Activated T-helper 1 cell treated with anti-CD3 and anti-CD28 coated beads, Interleukin-12 subunit alpha, Interleukin-12 subunit beta, Interleukin-2, Interleukin-4 antibody, amounts not matched to agents 30 ng/mL and 10 ng/mL and 1 ng/mL, durations not matched to agents 14 hours and 24 hours and 36 hours (primary cell): ENCODE measurements around the gene ST8SIA2. TPM values are rescaled to one million over a fixed set of nuclear protein-coding genes. Genes with fewer than 3 reads are reported as not detected.
"Not testable (repeated sequence)": the region's sequence is repeated elsewhere in the genome, so short reads cannot be mapped to it uniquely, and the experiment has no call there.

ENCODE experiments used
- DNase-seq: peaks from one replicate; pipeline ENCODE4 v3.0.0; 2021; ENCODE audit warnings: low spot score
- H3K27ac Mint-ChIP-seq: one replicate; pipeline ENCODE4 v1.8.0; 2021; ENCODE audit warnings: mild to moderate bottlenecking, mixed read lengths
- H3K27me3 Mint-ChIP-seq: one replicate; pipeline ENCODE4 v1.8.0; 2022; ENCODE audit warnings: mild to moderate bottlenecking, moderate library complexity, mixed read lengths; ENCODE audit not compliant: insufficient read depth
- H3K36me3 Mint-ChIP-seq: one replicate; pipeline ENCODE4 v1.8.0; 2021; ENCODE audit warnings: low read depth, mixed read lengths
- H3K4me1 Mint-ChIP-seq: one replicate; pipeline ENCODE4 v1.8.0; 2021; ENCODE audit warnings: low read depth, mixed read lengths
- H3K4me3 Mint-ChIP-seq: one replicate; pipeline ENCODE4 v1.8.0; 2021; ENCODE audit warnings: mild to moderate bottlenecking, moderate library complexity, mixed read lengths
- H3K9me3 Mint-ChIP-seq: one replicate; pipeline ENCODE4 v1.8.0; 2021; ENCODE audit warnings: mixed read lengths
- intact Hi-C: fragments of 100-400 bp; cut with micrococcal nuclease; formaldehyde crosslinking; loops from one replicate; pipeline ENCODE4 v1.15.1; 2024
- total RNA-seq: library from RNA; stranded (reverse); gene quantifications from 2 replicates; pipeline ENCODE4 v1.2.3, GENCODE V29; 2022

The ST8SIA2 gene
- total RNA-seq, 1 donor from 2014 or later, result not detected

GRCh38 chr15:92455271-92455670 is 61.6 kb downstream of the ST8SIA2 start:
- H3K27me3 Mint-ChIP-seq, result peaks cover 3% of the 10 kb centered on the region
- H3K36me3 Mint-ChIP-seq, result no peaks in the 10 kb centered on the region
- H3K4me3 Mint-ChIP-seq, result no peak overlapping the region
- no peaks in the 10 kb centered on the region for H3K9me3 Mint-ChIP-seq
- intact Hi-C loops, result no loop called here
- no peak overlapping the region for H3K27ac Mint-ChIP-seq
- no peaks in the 10 kb centered on the region for H3K4me1 Mint-ChIP-seq
- DNase-seq, result no peak

GRCh38 chr15:92457471-92458041 is 63.9 kb downstream of the ST8SIA2 start:
- DNase-seq, result no peak
- H3K4me3 Mint-ChIP-seq, result no peak overlapping the region
- no peaks in the 10 kb centered on the region for H3K9me3 Mint-ChIP-seq
- H3K27ac Mint-ChIP-seq, result no peak overlapping the region
- no peaks in the 10 kb centered on the region for H3K36me3 Mint-ChIP-seq
- H3K4me1 Mint-ChIP-seq, result no peaks in the 10 kb centered on the region
- H3K27me3 Mint-ChIP-seq, result no peaks in the 10 kb centered on the region
- intact Hi-C loops, result no loop called here

- intact Hi-C loops, result no loop called here
- Mint-ChIP-seq H3K27ac (no peak overlapping the region), H3K4me1 (no peaks in the 10 kb centered on the region), H3K4me3 (no peak overlapping the region), H3K36me3 (no peaks in the 10 kb centered on the region), H3K27me3 (no peaks in the 10 kb centered on the region), H3K9me3 (no peaks in the 10 kb centered on the region)
- DNase-seq, result no peak
Measured at GRCh38 chr15:92460023-92460422, 66.3 kb downstream of the ST8SIA2 start.

GRCh38 chr15:92462424-92463125 is 68.9 kb downstream of the ST8SIA2 start:
- no peaks in the 10 kb centered on the region for H3K36me3 Mint-ChIP-seq
- H3K4me3 Mint-ChIP-seq, result no peak overlapping the region
- H3K27ac Mint-ChIP-seq, result no peak overlapping the region
- H3K9me3 Mint-ChIP-seq, result no peaks in the 10 kb centered on the region
- intact Hi-C loops, result no loop called here
- no peaks in the 10 kb centered on the region for H3K4me1 Mint-ChIP-seq
- no peak for DNase-seq
- H3K27me3 Mint-ChIP-seq, result no peaks in the 10 kb centered on the region

GRCh38 chr15:92463352-92463751 is 69.7 kb downstream of the ST8SIA2 start:
- intact Hi-C loops, result no loop called here
- DNase-seq, result no peak
- Mint-ChIP-seq H3K36me3 (no peaks in the 10 kb centered on the region), H3K27me3 (no peaks in the 10 kb centered on the region), H3K27ac (no peak overlapping the region), H3K4me3 (no peak overlapping the region), H3K4me1 (no peaks in the 10 kb centered on the region), H3K9me3 (no peaks in the 10 kb centered on the region)

- no peaks in the 10 kb centered on the region for H3K9me3 Mint-ChIP-seq
- intact Hi-C loops, result no loop called here
- H3K27me3 Mint-ChIP-seq, result no peaks in the 10 kb centered on the region
- H3K4me3 Mint-ChIP-seq, result no peak overlapping the region
- H3K27ac Mint-ChIP-seq, result no peak overlapping the region
- DNase-seq, result no peak
- no peaks in the 10 kb centered on the region for H3K4me1 Mint-ChIP-seq
- H3K36me3 Mint-ChIP-seq, result no peaks in the 10 kb centered on the region
Measured at GRCh38 chr15:92463826-92464225, 70.1 kb downstream of the ST8SIA2 start.

- H3K9me3 Mint-ChIP-seq, result no peaks in the 10 kb centered on the region
Measured at GRCh38 chr15:92466834-92467233, 73.2 kb downstream of the ST8SIA2 start.

GRCh38 chr15:92467245-92467644 is 73.6 kb downstream of the ST8SIA2 start:
- Mint-ChIP-seq H3K36me3 (no peaks in the 10 kb centered on the region), H3K27ac (no peak overlapping the region), H3K27me3 (no peaks in the 10 kb centered on the region), H3K9me3 (no peaks in the 10 kb centered on the region), H3K4me1 (no peaks in the 10 kb centered on the region), H3K4me3 (no peak overlapping the region)
- no peak for DNase-seq
- intact Hi-C loops, result no loop called here

More at GRCh38 chr15:92466834-92467233, 73.2 kb downstream of the ST8SIA2 start:
- no peak for DNase-seq
- intact Hi-C loops, result no loop called here
- no peak overlapping the region for H3K27ac Mint-ChIP-seq
- H3K36me3 Mint-ChIP-seq, result no peaks in the 10 kb centered on the region
- no peaks in the 10 kb centered on the region for H3K4me1 Mint-ChIP-seq
- no peak overlapping the region for H3K4me3 Mint-ChIP-seq
- H3K27me3 Mint-ChIP-seq, result no peaks in the 10 kb centered on the region

GRCh38 chr15:92468991-92469390 is 75.3 kb downstream of the ST8SIA2 start:
- no peak for DNase-seq
- intact Hi-C loops, result no loop called here
- Mint-ChIP-seq H3K9me3 (no peaks in the 10 kb centered on the region), H3K27ac (no peak overlapping the region), H3K4me3 (no peak overlapping the region), H3K4me1 (no peaks in the 10 kb centered on the region), H3K36me3 (no peaks in the 10 kb centered on the region), H3K27me3 (no peaks in the 10 kb centered on the region)

GRCh38 chr15:92471288-92471687 is 77.6 kb downstream of the ST8SIA2 start:
- intact Hi-C loops, result no loop called here
- H3K27ac Mint-ChIP-seq, result no peak overlapping the region
- no peaks in the 10 kb centered on the region for H3K4me1 Mint-ChIP-seq
- no peaks in the 10 kb centered on the region for H3K27me3 Mint-ChIP-seq
- H3K4me3 Mint-ChIP-seq, result no peak overlapping the region
- no peaks in the 10 kb centered on the region for H3K36me3 Mint-ChIP-seq
- no peak for DNase-seq
- no peaks in the 10 kb centered on the region for H3K9me3 Mint-ChIP-seq

- no peak overlapping the region for H3K4me3 Mint-ChIP-seq
- H3K36me3 Mint-ChIP-seq, result no peaks in the 10 kb centered on the region
- DNase-seq, result no peak
- H3K9me3 Mint-ChIP-seq, result no peaks in the 10 kb centered on the region
- H3K27ac Mint-ChIP-seq, result no peak overlapping the region
- intact Hi-C loops, result no loop called here
- no peaks in the 10 kb centered on the region for H3K4me1 Mint-ChIP-seq
- peaks cover 2% of the 10 kb centered on the region for H3K27me3 Mint-ChIP-seq
Measured at GRCh38 chr15:92473756-92474155, 80.1 kb downstream of the ST8SIA2 start.

GRCh38 chr15:92479730-92480129 is 86.0 kb downstream of the ST8SIA2 start:
- H3K27ac Mint-ChIP-seq, H3K4me1 Mint-ChIP-seq, H3K4me3 Mint-ChIP-seq, H3K36me3 Mint-ChIP-seq, intact Hi-C loops, DNase-seq, H3K9me3 Mint-ChIP-seq, H3K27me3 Mint-ChIP-seq: not testable (repeated sequence)

- H3K36me3 Mint-ChIP-seq, result no peaks in the 10 kb centered on the region
- H3K27me3 Mint-ChIP-seq, result peaks cover 7% of the 10 kb centered on the region
- no peak for DNase-seq
- no peak overlapping the region for H3K4me3 Mint-ChIP-seq
- H3K4me1 Mint-ChIP-seq, result no peaks in the 10 kb centered on the region
- no peaks in the 10 kb centered on the region for H3K9me3 Mint-ChIP-seq
- H3K27ac Mint-ChIP-seq, result no peak overlapping the region
- intact Hi-C loops, result no loop called here
Measured at GRCh38 chr15:92480361-92480760, 86.7 kb downstream of the ST8SIA2 start.

- Mint-ChIP-seq H3K9me3 (peaks cover 10% of the 10 kb centered on the region), H3K27me3 (peaks cover 10% of the 10 kb centered on the region), H3K4me1 (no peaks in the 10 kb centered on the region), H3K36me3 (no peaks in the 10 kb centered on the region), H3K4me3 (no peak overlapping the region), H3K27ac (no peak overlapping the region)
- intact Hi-C loops, result no loop called here
- DNase-seq, result no peak
Measured at GRCh38 chr15:92485441-92485840, 91.8 kb downstream of the ST8SIA2 start.
